A673 (cell line): ENCODE data around the gene CLDN18.

Experiments
- EZH2 ChIP-seq: fragments of 200-600 bp; sonication (generic); IDR thresholded peaks from 2 replicates; pipeline ENCODE4 v1.6.1; 2017; ENCODE audit warnings: borderline replicate concordance, low read depth, mild to moderate bottlenecking, mixed read lengths, antibody characterized with exemption, low read length; ENCODE audit not compliant: poor library complexity, severe bottlenecking
- TF ChIP-seq, protein P1 (sequence below): fragments of 300-800, 200-600 bp; sonication (generic); conservative IDR thresholded peaks from 2 replicates; pipeline ENCODE4 v1.5.1; 2017; ENCODE audit warnings: low read depth, mild to moderate bottlenecking, antibody characterized with exemption, low read length, moderate library complexity, mixed read lengths

DNA sequence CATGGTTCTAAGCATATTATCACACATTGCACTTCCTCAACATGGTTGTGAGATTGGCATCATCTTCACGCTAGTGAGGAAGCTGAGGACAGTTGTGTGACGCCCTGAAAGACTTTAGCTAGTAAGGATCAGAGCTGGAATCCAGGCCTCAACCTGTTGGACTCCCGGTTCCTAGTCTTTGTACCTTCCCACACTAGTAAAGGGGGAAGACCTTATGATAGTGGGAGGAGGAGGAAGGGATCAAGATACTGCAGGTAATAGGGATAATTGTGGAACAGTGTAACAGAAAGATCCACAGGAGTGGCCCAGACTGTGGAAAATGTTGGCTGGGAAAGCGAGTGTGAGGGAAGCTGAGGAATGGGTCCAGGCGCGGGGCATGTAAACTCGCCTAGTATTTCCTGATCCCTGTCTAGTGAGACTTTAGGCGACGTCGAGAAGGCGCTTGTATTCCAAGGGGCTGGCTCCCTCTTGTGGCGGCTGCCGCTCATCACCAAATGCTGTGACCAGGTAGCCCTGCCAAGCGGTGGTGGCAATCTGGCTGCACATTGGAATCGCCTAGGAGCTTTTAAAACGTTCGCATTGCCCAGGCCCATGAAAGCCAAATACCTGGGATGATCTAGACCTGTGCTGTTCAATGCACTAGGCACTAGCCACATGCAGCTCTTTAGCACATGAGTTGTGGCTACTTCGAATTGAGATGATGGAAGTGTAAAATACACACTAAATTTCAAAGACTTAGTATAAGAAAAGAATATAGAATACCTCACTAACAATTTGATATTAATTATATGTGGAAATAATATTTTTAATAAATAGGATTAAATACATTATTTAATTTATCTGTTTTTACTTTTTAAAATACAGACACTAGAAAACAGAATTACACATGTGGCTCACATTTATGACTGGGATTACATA lies 38.8 kb upstream of the CLDN18 start:
- TF ChIP-seq, protein P1, sequence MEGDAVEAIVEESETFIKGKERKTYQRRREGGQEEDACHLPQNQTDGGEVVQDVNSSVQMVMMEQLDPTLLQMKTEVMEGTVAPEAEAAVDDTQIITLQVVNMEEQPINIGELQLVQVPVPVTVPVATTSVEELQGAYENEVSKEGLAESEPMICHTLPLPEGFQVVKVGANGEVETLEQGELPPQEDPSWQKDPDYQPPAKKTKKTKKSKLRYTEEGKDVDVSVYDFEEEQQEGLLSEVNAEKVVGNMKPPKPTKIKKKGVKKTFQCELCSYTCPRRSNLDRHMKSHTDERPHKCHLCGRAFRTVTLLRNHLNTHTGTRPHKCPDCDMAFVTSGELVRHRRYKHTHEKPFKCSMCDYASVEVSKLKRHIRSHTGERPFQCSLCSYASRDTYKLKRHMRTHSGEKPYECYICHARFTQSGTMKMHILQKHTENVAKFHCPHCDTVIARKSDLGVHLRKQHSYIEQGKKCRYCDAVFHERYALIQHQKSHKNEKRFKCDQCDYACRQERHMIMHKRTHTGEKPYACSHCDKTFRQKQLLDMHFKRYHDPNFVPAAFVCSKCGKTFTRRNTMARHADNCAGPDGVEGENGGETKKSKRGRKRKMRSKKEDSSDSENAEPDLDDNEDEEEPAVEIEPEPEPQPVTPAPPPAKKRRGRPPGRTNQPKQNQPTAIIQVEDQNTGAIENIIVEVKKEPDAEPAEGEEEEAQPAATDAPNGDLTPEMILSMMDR: peak; percentile 90
- TF ChIP-seq EZH2: no peak
